ENCODE data around the gene MECR.

MECR gene

DNA sequence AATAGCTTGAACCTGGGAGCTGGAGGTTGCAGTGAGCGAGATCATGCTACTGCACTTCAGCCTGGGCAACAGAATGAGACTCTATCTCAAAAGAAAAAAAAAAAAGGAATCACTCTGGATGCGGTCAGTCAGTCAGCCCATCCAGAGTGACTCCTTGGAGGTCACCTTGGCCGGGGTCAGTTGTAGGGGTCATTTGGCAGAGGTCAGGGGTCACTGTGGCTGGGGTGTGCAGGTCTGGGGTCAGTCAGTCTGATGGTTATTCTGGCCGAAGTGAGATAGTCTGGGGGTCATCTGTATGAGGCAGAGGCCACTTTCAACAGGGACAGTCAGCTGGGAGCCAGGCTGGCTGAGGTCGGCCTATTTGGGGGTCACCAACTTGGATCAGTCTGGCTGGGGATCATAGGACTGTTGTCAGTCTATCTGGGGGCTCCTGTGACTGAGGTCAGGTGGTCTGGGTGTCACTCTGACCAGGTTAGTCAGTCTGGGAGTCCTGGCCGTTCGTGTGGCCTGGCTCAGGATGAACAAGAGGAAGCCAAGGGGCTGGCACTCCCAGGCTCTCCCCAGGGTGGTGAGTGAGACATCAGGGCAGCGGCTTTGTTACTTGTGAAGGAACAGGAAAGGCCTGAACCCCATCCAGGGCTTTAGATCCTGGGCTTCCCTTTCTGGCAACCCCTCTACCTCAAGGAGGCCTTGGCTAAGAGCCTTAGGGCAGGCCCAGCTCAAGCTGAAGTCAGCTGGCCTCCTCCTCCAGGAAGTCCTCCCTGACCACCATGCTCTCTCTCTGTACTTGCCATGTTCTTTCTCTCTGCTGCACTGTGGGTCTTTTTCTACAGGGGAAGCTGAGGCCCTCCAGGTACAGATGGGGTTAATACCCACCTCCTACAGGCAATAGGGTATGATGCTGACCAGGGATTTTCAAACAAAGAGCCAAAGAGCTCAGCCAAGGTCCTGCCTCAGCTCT, 20.7 kb upstream of the MECR start:
- H3K4me3 ChIP-seq (ENCODE audit: severe bottlenecking): no peak overlapping the region
- ATAC-seq (ENCODE audit: low read depth): no peak
- DNase-seq (ENCODE audit: low spot score): no peak
- H3K27ac ChIP-seq (ENCODE audit: poor library complexity, severe bottlenecking): no peak overlapping the region
- TF ChIP-seq CTCF (IDR thresholded peaks at IDR 0.05; ENCODE audit: poor library complexity, severe bottlenecking): no peak
- H3K27me3 ChIP-seq (ENCODE audit: insufficient read depth, poor library complexity, severe bottlenecking): no peaks in the 10 kb centered on the region
- peaks cover 26% of the 10 kb centered on the region for H3K4me1 ChIP-seq (ENCODE audit: insufficient read depth, poor library complexity, severe bottlenecking)
- no peaks in the 10 kb centered on the region for H3K9me3 ChIP-seq (ENCODE audit: severe bottlenecking)
- no peaks in the 10 kb centered on the region for H3K36me3 ChIP-seq (ENCODE audit: low read depth)

DNA sequence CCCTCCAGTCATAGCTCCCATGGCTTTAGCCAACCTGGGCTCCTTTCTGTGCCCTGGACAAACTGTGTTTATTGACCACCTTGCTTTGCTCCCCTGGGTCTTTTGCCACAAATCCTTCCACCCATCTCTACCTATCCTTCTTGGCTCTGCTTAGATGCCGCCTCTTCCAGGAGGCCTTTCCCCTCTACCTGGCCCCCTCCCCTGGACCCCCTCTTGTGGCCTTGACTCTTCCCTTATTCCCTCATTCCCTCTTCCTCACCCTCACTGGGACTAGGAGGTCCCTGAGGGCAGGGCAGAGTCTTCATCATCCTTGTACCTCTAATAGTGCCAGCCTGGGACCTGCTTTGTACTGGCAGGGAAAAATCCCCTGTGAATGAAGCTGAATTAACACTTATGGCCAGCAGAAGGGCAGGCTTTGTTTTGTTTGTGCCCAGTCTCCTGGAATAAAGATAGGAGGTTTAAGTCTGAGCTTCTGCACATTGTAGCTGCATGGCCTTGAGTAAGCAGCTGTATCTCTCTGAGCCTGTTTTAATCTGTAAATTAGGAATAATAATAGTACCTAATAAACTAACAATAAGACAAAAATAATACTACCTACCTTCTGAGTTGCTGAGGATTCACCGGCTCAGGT, 19.3 kb upstream of the MECR start:
- no peak for DNase-seq (ENCODE audit: low spot score)
- Histone ChIP-seq H3K36me3 (ENCODE audit: low read depth) (no peaks in the 10 kb centered on the region), H3K27ac (ENCODE audit: poor library complexity, severe bottlenecking) (peak overlapping the region; percentile 70), H3K9me3 (ENCODE audit: severe bottlenecking) (no peaks in the 10 kb centered on the region), H3K27me3 (ENCODE audit: insufficient read depth, poor library complexity, severe bottlenecking) (no peaks in the 10 kb centered on the region), H3K4me3 (ENCODE audit: severe bottlenecking) (no peak overlapping the region), H3K4me1 (ENCODE audit: insufficient read depth, poor library complexity, severe bottlenecking) (peaks cover 26% of the 10 kb centered on the region)
- no peak for ATAC-seq (ENCODE audit: low read depth)
- no peak for TF ChIP-seq CTCF (IDR thresholded peaks at IDR 0.05; ENCODE audit: poor library complexity, severe bottlenecking)

GRCh38 chr1:29249170-29249691, 18.5 kb upstream of the MECR start:
- H3K36me3 ChIP-seq (ENCODE audit: low read depth): no peaks in the 10 kb centered on the region
- H3K27me3 ChIP-seq (ENCODE audit: insufficient read depth, poor library complexity, severe bottlenecking): no peaks in the 10 kb centered on the region
- peak overlapping the region; percentile 70 for H3K27ac ChIP-seq (ENCODE audit: poor library complexity, severe bottlenecking)
- H3K4me1 ChIP-seq (ENCODE audit: insufficient read depth, poor library complexity, severe bottlenecking): peaks cover 26% of the 10 kb centered on the region
- H3K9me3 ChIP-seq (ENCODE audit: severe bottlenecking): no peaks in the 10 kb centered on the region
- TF ChIP-seq CTCF (IDR thresholded peaks at IDR 0.05; ENCODE audit: poor library complexity, severe bottlenecking): no peak
- H3K4me3 ChIP-seq (ENCODE audit: severe bottlenecking): no peak overlapping the region
- DNase-seq (ENCODE audit: low spot score): no peak
- ATAC-seq (ENCODE audit: low read depth): peak; percentile 75

DNA sequence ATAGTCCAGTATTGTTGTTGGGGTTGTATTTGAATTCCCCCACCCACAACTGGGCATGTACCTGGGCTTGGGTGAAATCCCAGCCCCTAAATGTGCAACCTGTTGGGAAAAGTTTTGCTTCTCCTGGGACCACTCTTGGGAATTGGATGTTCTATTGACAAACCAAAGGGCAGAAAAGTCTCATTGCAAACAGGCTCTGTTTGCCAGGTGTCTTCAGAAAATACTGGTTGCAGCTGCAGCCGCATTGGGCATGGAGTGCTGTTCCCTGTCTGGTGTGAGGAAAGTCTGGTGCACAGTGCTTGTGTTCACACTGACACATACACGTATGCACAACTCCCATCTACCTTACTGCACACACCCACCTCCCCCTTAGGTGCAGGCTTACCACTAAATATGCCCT, 17.7 kb upstream of the MECR start:
- ATAC-seq (ENCODE audit: low read depth): no peak
- no peak overlapping the region for H3K4me3 ChIP-seq (ENCODE audit: severe bottlenecking)

More for the DNA sequence above, 17.7 kb upstream of the MECR start:
- TF ChIP-seq CTCF (IDR thresholded peaks at IDR 0.05; ENCODE audit: poor library complexity, severe bottlenecking): no peak
- Histone ChIP-seq H3K36me3 (ENCODE audit: low read depth) (no peaks in the 10 kb centered on the region), H3K9me3 (ENCODE audit: severe bottlenecking) (no peaks in the 10 kb centered on the region), H3K27ac (ENCODE audit: poor library complexity, severe bottlenecking) (peak overlapping the region; percentile 70), H3K27me3 (ENCODE audit: insufficient read depth, poor library complexity, severe bottlenecking) (no peaks in the 10 kb centered on the region), H3K4me1 (ENCODE audit: insufficient read depth, poor library complexity, severe bottlenecking) (peaks cover 33% of the 10 kb centered on the region)
- DNase-seq (ENCODE audit: low spot score): no peak
